Activated T-helper 17 cell treated with anti-CD3 and anti-CD28 coated beads, Interleukin-2, amount 50 U/mL, for 72 hours (primary cell): Measurements from ENCODE around the gene CCDC9. TPM values are rescaled to one million over a fixed set of nuclear protein-coding genes. Genes with fewer than 3 reads are reported as not detected.
A peak's percentile ranks its signal among the peaks of the same experiment; 100 is the strongest.
"Not testable (repeated sequence)": the region's sequence is repeated elsewhere in the genome, so short reads cannot be mapped to it uniquely, and the experiment has no call there.

Source experiments
- ATAC-seq: fragments of 150-1000 bp; cut with Tn5 transposase; replicated peaks from 2 replicates; pipeline ENCODE4 v1.10.0; 2021; ENCODE audit warnings: mild to moderate bottlenecking, moderate library complexity
- H3K27ac Mint-ChIP-seq: one replicate; pipeline ENCODE4 v1.8.0; 2022; ENCODE audit warnings: mixed read lengths
- H3K27me3 Mint-ChIP-seq: one replicate; pipeline ENCODE4 v1.8.0; 2022; ENCODE audit warnings: mixed read lengths
- H3K36me3 Mint-ChIP-seq: one replicate; pipeline ENCODE4 v1.8.0; 2022; ENCODE audit warnings: low read depth, mild to moderate bottlenecking, mixed read lengths
- H3K4me1 Mint-ChIP-seq: one replicate; pipeline ENCODE4 v1.8.0; 2022; ENCODE audit warnings: mixed read lengths
- H3K4me3 Mint-ChIP-seq: one replicate; pipeline ENCODE4 v1.8.0; 2022; ENCODE audit warnings: mild to moderate bottlenecking, mixed read lengths
- H3K9me3 Mint-ChIP-seq: one replicate; pipeline ENCODE4 v1.8.0; 2022; ENCODE audit warnings: mixed read lengths
- total RNA-seq, 2 donors: library from RNA; stranded (reverse); gene quantifications; one replicate each; pipeline ENCODE4 v1.2.3, GENCODE V29; 2022

The CCDC9 gene
- total RNA-seq, 2 donors from 2014 or later: 38.9 to 44.6 TPM

DNA sequence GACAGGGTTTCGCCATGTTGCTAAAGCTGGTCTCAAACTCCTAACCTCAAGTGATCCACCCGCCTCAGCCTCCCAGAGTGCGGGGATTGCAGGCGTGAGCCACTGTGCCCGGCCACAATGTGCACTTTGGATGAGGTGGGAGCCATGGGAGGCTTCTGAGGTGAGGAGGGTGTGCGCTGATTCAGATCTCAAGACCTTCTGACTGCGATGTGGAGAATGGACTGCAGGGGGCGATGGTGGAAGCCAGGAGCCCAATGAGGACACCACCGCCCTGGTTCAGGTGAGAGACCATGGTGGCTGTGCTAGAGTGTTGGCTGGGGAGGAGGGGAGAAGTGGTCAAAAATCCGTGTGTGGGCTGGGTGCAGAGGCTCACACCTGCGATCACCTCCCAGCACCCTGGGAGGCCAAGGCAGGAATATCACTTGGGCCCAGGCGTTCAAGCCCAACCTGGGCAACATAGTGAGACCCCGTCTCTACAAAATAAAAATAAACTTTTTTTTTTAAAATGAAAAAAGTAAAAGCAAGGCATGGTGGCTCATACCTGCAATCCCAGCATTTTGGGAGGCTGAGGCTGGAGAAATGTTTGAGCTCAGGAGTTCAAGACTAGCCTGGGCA lies 24.0 kb downstream of the CCDC9 start:
- Mint-ChIP-seq H3K9me3 (no peaks in the 10 kb centered on the region), H3K27me3 (no peaks in the 10 kb centered on the region), H3K4me3 (no peak overlapping the region), H3K4me1 (peaks cover 12% of the 10 kb centered on the region), H3K27ac (no peak overlapping the region), H3K36me3 (peaks cover 18% of the 10 kb centered on the region)
- ATAC-seq: peak; percentile 68

DNA sequence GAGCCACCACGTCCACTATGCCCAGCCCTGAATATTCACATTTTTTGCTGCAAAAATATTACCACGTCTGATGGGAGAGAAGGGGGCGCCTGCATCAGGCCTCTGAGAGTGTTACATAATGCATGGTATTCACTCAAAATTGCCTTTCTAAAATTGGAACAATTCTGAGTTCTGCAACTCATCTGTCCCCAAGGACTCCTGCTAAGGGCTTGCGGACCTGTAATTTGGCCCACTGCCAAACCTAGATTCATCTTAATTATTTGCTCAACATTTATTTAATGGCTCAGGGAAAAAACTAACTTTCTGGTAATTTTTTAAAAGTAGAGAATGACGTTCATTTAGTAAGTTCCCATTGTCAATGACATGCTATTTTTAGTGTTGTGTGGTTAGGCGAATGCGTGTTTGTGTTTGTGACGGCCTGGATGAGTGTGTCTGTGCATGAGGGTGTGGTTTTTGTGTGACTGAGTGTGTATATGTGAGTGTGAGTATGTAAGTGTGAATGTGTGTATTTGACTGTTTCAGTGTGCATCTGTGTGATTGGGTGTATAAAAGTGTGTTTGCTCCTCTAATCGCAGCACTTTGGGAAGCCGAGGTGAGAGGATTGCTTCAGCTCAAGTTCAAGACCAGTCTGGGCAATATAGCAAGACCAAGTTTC lies 27.2 kb downstream of the CCDC9 start:
- Mint-ChIP-seq H3K27me3 (no peaks in the 10 kb centered on the region), H3K27ac (no peak overlapping the region), H3K4me1 (peaks cover 4% of the 10 kb centered on the region), H3K4me3 (no peak overlapping the region), H3K36me3 (peaks cover 11% of the 10 kb centered on the region), H3K9me3 (no peaks in the 10 kb centered on the region)
- ATAC-seq: no peak

DNA sequence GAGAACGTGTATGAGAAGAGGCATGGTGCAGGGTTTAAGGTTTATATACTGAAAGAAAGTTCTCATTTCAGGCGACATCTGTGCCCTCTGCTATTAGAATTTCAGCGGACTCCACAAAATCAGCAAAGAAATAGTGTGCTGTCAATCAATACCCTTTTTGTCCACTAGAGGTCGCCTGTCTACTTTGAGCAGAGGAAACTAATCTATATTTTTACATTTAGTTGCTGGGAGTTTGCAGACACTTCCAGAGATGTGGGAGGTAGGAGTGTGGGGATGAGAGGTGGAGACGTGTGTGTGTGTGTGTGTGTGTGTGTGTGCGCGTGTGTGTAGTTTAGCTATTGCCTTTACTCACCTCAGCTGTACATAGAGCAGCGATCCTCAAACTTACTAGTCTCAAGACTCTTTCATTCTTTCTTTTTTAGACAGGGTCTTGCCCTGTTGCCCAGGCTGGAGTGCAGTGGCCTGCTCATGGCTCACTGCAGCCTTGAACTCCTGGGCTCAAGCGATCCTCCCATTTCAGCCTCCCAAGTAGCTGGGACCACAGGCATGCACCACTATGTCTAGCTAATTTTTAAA lies 28.1 kb downstream of the CCDC9 start:
- ATAC-seq: peak; percentile 42
- H3K4me3 Mint-ChIP-seq: no peak overlapping the region

GRCh38 chr19:47296036-47296435 lies 39.7 kb downstream of the CCDC9 start:
- H3K36me3 Mint-ChIP-seq: no peaks in the 10 kb centered on the region
- ATAC-seq: peak; percentile 98
- no peaks in the 10 kb centered on the region for H3K27me3 Mint-ChIP-seq
- H3K4me3 Mint-ChIP-seq: no peak overlapping the region
- no peaks in the 10 kb centered on the region for H3K4me1 Mint-ChIP-seq
- no peaks in the 10 kb centered on the region for H3K9me3 Mint-ChIP-seq
- H3K27ac Mint-ChIP-seq: peak overlapping the region; percentile 45

More for the DNA sequence above, 28.1 kb downstream of the CCDC9 start:
- no peaks in the 10 kb centered on the region for H3K27me3 Mint-ChIP-seq
- H3K27ac Mint-ChIP-seq: no peak overlapping the region
- peaks cover 7% of the 10 kb centered on the region for H3K4me1 Mint-ChIP-seq
- peaks cover 9% of the 10 kb centered on the region for H3K36me3 Mint-ChIP-seq
- no peaks in the 10 kb centered on the region for H3K9me3 Mint-ChIP-seq

DNA sequence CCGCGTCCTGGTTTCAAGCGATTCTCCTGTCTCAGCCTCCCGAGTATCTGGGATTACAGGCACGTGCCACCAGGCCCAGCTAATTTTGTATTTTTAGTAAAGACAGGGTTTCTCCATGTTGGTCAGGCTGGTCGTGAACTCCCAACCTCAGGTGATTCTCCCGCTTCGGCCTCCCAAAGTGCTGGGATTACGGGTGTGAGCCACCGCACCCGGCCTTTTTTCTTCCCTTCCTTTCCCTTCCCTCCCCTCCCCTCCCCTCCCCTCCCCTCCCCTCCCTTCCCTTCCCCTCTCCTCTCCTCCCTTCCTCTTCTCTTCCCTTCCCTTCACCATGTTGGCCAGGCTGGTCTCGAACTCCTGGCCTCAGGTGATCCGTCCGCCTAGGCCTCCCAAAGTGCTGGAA lies 44.5 kb downstream of the CCDC9 start:
- not testable (repeated sequence) for H3K36me3 Mint-ChIP-seq, H3K27me3 Mint-ChIP-seq, H3K4me1 Mint-ChIP-seq, H3K27ac Mint-ChIP-seq, H3K9me3 Mint-ChIP-seq, ATAC-seq, H3K4me3 Mint-ChIP-seq

DNA sequence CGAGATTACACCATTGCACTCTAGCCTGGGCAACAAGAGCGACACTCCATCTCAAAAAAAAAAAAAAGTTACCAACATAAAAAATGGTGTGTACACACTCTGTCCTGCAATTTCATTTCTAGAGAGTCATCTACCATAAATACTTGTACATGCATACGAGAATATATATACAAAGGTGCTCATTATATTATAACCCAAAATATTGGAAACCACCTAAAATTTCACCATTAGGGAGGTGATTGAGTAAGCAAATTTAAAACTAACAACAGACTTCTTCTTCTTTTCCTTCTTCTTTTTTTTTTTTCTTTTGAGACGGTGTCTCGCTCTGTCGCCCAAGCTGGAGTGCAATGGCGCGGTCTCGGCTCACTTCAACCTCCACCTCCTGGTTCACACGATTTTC lies 45.9 kb downstream of the CCDC9 start:
- H3K4me3 Mint-ChIP-seq: no peak overlapping the region
- no peaks in the 10 kb centered on the region for H3K9me3 Mint-ChIP-seq
- no peak overlapping the region for H3K27ac Mint-ChIP-seq
- H3K4me1 Mint-ChIP-seq: no peaks in the 10 kb centered on the region
- H3K27me3 Mint-ChIP-seq: peaks cover 6% of the 10 kb centered on the region
- ATAC-seq: no peak
- H3K36me3 Mint-ChIP-seq: no peaks in the 10 kb centered on the region

DNA sequence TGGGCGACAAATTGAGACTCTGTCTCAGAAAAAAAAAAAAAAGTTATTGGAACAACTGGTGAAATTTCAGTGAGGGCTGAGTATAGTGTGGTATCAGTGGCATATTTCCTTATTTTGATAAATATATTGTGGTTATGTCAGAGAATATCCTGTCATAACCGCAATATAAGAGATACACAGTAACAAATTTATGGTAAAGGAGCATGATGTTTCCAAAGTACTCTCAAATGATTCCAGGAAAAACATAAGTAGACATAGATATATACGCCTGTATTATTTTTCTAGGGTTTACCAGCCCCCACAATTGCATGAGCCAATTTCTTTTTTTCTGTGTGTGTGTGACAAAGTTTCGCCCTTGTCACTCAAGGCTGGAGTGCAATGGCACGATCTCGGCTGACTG lies 47.6 kb downstream of the CCDC9 start:
- Mint-ChIP-seq H3K4me3 (no peak overlapping the region), H3K27me3 (peaks cover 6% of the 10 kb centered on the region), H3K27ac (no peak overlapping the region), H3K9me3 (no peaks in the 10 kb centered on the region), H3K4me1 (no peaks in the 10 kb centered on the region), H3K36me3 (no peaks in the 10 kb centered on the region)
- no peak for ATAC-seq

DNA sequence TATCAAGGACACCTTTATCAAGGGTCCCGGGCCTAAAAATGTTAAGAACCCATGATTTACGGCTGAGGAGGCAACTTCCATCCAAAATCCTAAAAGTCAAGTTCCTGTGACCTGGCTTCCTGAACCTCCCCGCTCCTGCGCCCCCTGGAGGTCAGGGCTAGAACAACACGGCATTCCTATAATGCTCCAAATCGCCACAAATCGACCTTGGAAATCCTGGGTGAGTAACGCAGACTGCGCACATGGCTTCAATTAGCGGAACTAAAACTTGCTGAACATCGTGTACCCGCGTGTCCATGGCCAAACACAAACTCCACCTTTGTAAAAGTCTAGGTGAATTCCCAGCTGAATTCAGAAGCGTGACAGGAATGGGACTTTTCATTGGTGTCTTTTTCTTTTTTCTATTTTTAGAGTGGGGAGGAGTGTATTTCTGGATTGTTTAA lies 49.0 kb downstream of the CCDC9 start:
- Mint-ChIP-seq H3K9me3 (no peaks in the 10 kb centered on the region), H3K4me3 (no peak overlapping the region), H3K36me3 (no peaks in the 10 kb centered on the region), H3K4me1 (no peaks in the 10 kb centered on the region), H3K27ac (no peak overlapping the region), H3K27me3 (peaks cover 10% of the 10 kb centered on the region)
- ATAC-seq: no peak

- no peak for ATAC-seq
- peaks cover 10% of the 10 kb centered on the region for H3K27me3 Mint-ChIP-seq
- H3K36me3 Mint-ChIP-seq: no peaks in the 10 kb centered on the region
- no peak overlapping the region for H3K4me3 Mint-ChIP-seq
- no peaks in the 10 kb centered on the region for H3K4me1 Mint-ChIP-seq
- no peak overlapping the region for H3K27ac Mint-ChIP-seq
- H3K9me3 Mint-ChIP-seq: no peaks in the 10 kb centered on the region
Observed at GRCh38 chr19:47306303-47306702, 50.0 kb downstream of the CCDC9 start.

- H3K27me3 Mint-ChIP-seq: peaks cover 10% of the 10 kb centered on the region
- no peak overlapping the region for H3K27ac Mint-ChIP-seq
- H3K36me3 Mint-ChIP-seq: no peaks in the 10 kb centered on the region
- no peaks in the 10 kb centered on the region for H3K4me1 Mint-ChIP-seq
- no peak for ATAC-seq
- no peak overlapping the region for H3K4me3 Mint-ChIP-seq
- no peaks in the 10 kb centered on the region for H3K9me3 Mint-ChIP-seq
Observed at GRCh38 chr19:47309038-47309437, 52.7 kb downstream of the CCDC9 start.

GRCh38 chr19:47309608-47310007 lies 53.3 kb downstream of the CCDC9 start, which contains the start of gene C5AR1:
Gene C5AR1 (plus strand): TSS chr19:47309861. CDS start chr19:47309896, 35 bp downstream.
- Mint-ChIP-seq H3K27me3 (peaks cover 10% of the 10 kb centered on the region), H3K27ac (no peak within 1 kb of the TSS), H3K4me1 (no peaks in the 10 kb centered on the region), H3K4me3 (no peak within 1 kb of the TSS), H3K9me3 (no peaks in the 10 kb centered on the region), H3K36me3 (no peaks in the 10 kb centered on the region)
- no peak for ATAC-seq

DNA sequence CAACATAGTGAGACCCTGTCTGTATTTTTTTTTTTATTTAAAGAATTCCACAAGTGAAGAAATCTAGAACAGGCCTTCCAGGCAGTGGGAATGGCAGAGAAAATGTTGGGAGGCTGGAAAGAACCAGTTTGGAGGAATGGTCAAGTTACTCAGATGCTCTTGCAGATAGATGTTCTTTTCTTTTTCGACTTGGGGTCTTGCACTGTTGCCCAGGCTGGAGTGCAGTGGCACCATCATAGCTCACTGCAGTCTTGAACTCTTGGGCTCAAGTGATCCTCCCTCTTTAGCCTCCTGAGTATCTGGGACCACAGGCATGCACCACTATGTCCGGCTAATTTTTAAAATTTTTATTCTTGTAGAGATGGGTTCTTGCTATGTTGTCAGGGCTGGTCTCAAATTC lies 54.0 kb downstream of the CCDC9 start:
- Mint-ChIP-seq H3K4me3 (no peak overlapping the region), H3K27me3 (peaks cover 12% of the 10 kb centered on the region), H3K9me3 (no peaks in the 10 kb centered on the region), H3K4me1 (peaks cover 3% of the 10 kb centered on the region), H3K36me3 (no peaks in the 10 kb centered on the region), H3K27ac (no peak overlapping the region)
- ATAC-seq: no peak

GRCh38 chr19:47310819-47311218 lies 54.5 kb downstream of the CCDC9 start:
- Mint-ChIP-seq H3K4me3 (no peak overlapping the region), H3K27me3 (peaks cover 13% of the 10 kb centered on the region), H3K4me1 (peaks cover 6% of the 10 kb centered on the region), H3K36me3 (no peaks in the 10 kb centered on the region), H3K27ac (no peak overlapping the region), H3K9me3 (no peaks in the 10 kb centered on the region)
- ATAC-seq: no peak

GRCh38 chr19:47312366-47313006 lies 56.2 kb downstream of the CCDC9 start:
- H3K27me3 Mint-ChIP-seq: peaks cover 17% of the 10 kb centered on the region
- H3K9me3 Mint-ChIP-seq: no peaks in the 10 kb centered on the region

More at GRCh38 chr19:47312366-47313006, 56.2 kb downstream of the CCDC9 start:
- H3K27ac Mint-ChIP-seq: no peak overlapping the region
- ATAC-seq: no peak
- no peaks in the 10 kb centered on the region for H3K36me3 Mint-ChIP-seq
- no peak overlapping the region for H3K4me3 Mint-ChIP-seq
- peaks cover 13% of the 10 kb centered on the region for H3K4me1 Mint-ChIP-seq
